ENCODE data around the gene CRISPLD2. TPM values are rescaled to one million over a fixed set of nuclear protein-coding genes. Genes with fewer than 3 reads are reported as not detected.
A peak's percentile ranks its signal among the peaks of the same experiment; 100 is the strongest.

CRISPLD2 gene
- total and polyA plus RNA-seq, 9 of the 15 experiments (the other 6 are each of a cell fraction or from before 2014, with no cell fraction given): 0.03 to 0.24 (median 0.04) TPM; not detected in 4

GRCh38 chr16:84950906-84951305, 131.1 kb downstream of the CRISPLD2 start (continued):
- TF ChIP-seq REST (IDR thresholded peaks at IDR 0.05; ENCODE audit: borderline replicate concordance) (no peak), REST (CRISPR knock-in tag; IDR thresholded peaks at IDR 0.05; ENCODE audit: low read depth) (no peak), RAD21 (CRISPR knock-in tag; conservative IDR thresholded peaks at IDR 0.05 in 1 of 2, IDR thresholded peaks at IDR 0.05 in 1 of 2) (0 out of 4 replicates have a peak, but pooled peaks of 1 of the 2 experiments have one; percentile 13), SUPT5H (IDR thresholded peaks at IDR 0.05) (no peak), PCBP2 (IDR thresholded peaks at IDR 0.05; ENCODE audit: low read depth, low read length, poor library complexity, severe bottlenecking) (no peak), STAG1 (CRISPR knock-in tag; IDR thresholded peaks at IDR 0.05; ENCODE audit: borderline replicate concordance) (0 out of 2 replicates have a peak, but pooled peaks have one; percentile 35), SMC3 (conservative IDR thresholded peaks at IDR 0.05; ENCODE audit: insufficient read depth, low read depth, low read length) (0 out of 2 replicates have a peak, but pooled peaks have one; percentile 7), CBX3 (IDR thresholded peaks at IDR 0.05; ENCODE audit: borderline replicate concordance in 1 of 2, low read length in 2 of 2) (peak in 1 of 2 experiments; percentile 49; a peak in 2 of 3 replicates), GATA2 (CRISPR knock-in tag; IDR thresholded peaks at IDR 0.05) (no peak; the same call in 1 of the 2 replicates), XRCC5 (IDR thresholded peaks at IDR 0.05; ENCODE audit: low read depth, low read length) (no peak), MEF2D (tag; conservative IDR thresholded peaks at IDR 0.05; ENCODE audit: low read depth) (no peak), CREM (IDR thresholded peaks at IDR 0.05; ENCODE audit: low read depth) (peak; percentile 51; the same call in 1 of the 2 replicates), ZBTB33 (CRISPR knock-in tag; IDR thresholded peaks at IDR 0.05) (0 out of 2 replicates have a peak, but pooled peaks have one; percentile 40), MCM3 (IDR thresholded peaks at IDR 0.05) (no peak), RCOR1 (IDR thresholded peaks at IDR 0.05; ENCODE audit: borderline replicate concordance in 1 of 2, low read depth in 2 of 2, low read length in 2 of 2) (0 out of 4 replicates have a peak, but pooled peaks of 1 of the 2 experiments have one; percentile 22), TRIM28 (IDR thresholded peaks at IDR 0.05) (0 out of 2 replicates have a peak, but pooled peaks have one; percentile 40)
